ENCODE measurements around the gene BLVRB.
"Not testable (repeated sequence)": the region's sequence is repeated elsewhere in the genome, so short reads cannot be mapped to it uniquely, and the experiment has no call there.

BLVRB gene

DNA sequence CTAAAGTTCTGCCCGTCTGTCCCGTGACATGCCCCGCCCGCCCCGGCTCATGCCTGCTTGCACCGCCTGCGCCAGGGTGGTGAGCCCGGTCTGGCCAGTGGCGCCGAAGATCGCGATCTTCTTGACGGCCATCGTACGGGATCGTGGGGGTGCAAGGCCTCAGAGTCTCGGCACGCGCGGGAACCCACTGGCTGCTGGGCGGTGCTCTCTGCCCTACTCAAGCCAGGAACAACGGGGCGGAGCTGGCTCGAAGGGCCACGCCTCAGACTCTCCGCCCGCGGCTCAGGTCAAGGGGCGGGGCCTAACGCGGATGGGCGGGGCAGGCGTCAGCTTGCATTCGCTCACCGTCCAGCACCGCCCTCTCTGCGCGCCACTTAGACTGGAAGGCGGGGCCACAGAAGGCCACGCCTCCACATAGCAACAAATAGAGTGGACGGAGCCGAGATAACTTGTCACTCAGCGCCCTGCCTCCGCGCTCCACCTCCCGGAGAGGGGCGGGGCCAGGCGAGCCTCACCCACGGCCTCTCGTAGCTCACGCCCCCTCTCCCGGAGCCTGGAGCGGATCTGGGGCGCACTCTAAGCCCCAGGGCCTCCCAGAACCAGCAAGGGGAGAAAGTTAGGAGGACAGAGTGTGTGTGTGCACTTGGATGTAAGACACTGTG lies at the start of gene BLVRB:
BLVRB (minus strand) TSS at position 189 of the 662 bp plus-strand sequence; CDS start at position 132, 57 bp downstream.
- DNase-seq, result peak; percentile 96

DNA sequence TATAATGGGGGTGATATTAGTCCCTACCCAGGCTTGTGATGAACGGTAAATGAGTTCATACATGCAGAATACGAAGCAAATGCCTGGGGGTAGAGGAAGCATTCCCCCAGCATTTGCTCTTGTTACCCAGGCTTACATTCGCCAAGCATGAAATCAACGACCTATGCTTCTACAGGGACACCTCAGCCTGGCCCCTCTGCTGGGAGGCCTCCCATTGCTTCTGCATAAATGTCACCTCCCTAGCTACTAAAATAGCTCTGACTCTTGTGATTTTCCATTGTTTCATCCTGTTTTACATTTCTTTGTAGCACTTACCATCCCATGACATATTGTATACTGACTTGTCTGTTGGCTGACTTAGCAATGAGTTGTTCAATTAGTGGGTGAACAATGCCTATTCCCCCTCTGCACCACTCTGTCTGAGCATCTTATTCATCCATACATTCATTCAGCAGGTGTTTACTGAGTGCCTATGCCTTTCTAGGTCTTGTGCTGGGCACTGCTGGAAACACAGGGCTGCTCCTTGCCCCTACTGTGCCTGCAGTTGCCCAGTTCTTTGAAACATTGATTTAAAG lies 48.3 kb upstream of the BLVRB start:
- DNase-seq, result no peak

DNA sequence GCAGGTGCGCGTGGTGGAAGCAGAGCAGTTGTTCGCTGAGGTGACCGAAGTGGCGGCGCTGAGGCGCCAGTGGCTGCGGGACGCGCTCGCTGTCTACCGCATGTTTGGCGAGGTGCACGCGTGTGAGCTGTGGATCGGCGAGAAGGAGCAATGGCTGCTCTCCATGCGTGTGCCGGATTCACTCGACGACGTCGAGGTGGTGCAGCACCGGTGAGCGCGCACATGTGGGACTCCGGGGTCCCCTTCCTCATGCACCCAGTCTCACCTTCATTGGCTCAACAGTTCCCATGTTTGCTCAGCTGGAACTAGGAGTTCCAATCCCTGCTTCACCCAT lies 47.8 kb upstream of the BLVRB start:
- DNase-seq, result no peak

DNA sequence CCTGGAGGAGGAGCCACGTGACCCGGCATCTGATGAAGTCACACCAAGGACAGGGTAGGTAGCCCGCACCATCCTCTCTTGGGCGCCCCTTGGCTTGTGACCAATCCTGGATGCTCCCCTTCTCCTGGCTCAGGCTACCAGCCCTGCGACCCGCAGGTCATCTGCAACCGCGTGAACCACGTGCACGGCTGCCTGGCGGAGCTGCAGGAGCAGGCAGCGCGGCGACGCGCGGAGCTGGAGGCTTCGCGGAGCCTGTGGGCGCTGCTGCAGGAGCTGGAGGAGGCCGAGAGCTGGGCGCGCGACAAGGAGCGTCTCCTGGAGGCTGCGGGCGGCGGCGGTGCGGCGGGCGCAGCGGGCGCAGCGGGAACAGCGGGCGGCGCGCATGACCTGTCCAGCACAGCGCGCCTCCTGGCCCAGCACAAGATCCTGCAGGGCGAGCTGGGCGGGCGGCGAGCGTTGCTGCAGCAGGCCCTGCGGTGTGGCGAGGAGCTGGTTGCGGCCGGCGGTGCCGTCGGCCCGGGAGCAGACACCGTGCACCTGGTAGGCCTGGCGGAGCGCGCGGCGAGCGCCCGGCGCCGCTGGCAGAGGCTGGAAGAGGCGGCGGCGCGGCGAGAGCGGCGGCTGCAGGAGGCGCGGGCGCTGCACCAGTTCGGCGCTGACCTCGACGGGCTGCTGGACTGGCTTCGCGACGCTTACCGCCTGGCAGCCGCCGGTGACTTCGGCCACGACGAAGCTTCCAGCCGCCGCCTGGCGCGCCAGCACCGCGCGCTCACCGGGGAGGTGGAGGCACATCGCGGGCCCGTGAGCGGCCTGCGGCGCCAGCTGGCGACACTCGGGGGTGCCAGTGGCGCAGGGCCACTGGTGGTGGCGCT lies 47.2 kb upstream of the BLVRB start:
- peak in 1 of 2 experiments; percentile 9 for DNase-seq

DNA sequence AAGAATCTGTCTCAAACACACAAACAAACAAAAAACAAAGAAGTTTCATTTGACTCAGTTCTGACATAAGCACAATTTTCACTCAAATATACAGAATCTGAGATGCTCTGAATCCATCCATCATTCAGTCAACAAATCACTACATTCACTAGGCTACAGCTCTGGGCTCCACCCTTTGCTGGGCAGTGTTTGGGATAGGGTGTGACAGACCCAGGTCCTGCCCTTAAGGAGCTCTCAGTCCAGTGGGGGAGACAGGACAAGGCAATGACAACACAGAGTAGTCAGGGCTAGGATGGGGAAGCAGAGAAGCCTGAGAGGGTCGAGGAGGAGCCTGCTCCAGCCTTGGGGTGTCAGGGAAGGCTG lies 46.5 kb upstream of the BLVRB start:
- no peak for DNase-seq

DNA sequence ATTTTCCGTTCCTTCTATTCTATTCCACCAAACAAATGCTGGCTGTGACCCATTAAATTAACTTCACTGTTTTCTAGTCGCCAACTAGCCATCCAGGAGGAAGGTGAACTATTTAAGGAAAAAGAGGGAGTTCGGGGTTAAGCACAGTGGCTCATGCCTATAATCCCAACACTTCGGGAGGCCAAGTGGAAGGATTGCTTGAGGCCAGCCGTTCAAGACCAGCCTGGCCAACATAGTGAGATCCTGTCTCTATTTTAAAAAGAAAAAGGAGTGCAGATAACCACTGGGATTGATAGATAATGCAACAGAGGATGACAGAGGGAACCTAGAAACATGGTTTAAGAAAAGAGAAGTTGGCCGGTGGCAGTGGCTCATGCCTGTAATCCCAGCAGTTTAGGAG lies 45.9 kb upstream of the BLVRB start:
- no peak for DNase-seq

DNA sequence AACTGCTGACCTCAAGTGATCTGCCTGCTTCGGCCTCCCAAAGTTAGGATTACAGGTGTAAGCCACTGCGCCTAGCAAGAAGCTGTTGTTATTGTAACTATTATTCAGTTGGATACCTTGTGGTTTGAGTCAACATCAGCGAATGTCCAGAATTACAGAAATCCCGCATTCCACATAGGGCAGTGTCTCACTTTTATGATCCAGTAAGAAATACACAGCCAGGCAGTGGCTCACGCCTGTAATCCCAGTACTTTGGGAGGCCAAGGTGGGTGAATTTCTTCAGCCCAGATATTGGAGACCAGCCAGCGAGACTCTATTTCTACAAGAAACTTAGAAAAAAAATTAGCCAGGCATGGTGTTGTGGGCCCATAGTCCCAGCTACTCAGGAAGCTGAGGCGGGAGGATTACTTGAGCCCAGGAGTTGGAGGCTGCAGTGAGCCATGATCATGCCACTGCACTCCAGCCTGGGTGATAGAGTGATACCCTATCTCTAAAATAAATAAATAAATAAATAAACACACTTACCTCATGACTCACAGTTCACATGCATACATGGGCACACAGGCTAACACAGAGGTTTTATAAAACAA lies 45.1 kb upstream of the BLVRB start:
- DNase-seq, result no peak

DNA sequence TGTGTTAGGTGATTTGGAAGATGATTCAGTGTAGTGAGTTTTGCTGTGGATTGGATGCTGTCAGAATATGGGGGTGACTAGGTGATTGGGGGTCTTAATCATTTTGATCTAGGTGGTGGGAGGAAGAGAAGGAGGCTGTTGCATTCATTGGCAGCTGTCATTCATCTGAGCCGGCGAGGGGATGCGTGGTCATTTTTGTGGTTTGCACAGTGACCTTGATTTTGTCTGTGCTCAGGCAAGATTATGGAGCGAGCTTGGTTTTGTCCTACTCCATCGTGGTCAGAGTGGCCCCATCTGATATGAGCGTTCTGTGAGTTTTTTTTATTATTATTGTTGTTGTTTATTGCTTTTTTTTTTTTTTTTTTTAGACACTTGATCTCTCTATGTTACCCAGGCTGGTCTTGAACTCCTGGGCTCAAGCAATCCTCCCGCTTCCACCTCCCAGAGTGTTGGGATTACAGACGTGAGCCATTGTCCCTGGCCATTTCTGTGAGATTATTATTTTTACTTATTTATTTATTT lies 43.3 kb upstream of the BLVRB start:
- DNase-seq, result no peak

DNA sequence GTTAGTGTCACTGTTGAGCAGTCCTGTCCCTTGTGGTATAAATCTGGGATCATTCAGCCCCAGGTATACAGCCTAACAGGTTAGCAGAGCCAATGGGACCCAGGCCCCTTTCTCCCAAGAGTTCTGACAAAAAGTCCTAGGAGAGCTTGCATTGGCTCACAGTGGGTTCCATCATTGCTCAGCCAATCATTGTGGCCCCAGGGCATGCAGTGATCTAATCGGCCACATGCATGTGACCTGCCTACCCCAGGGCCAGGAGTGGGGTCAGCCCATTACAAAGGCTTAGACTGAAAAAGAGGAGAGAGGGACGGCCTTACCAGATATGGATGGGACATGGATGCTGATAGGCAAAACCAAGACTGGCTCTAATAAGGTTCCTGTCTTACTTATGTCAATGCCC lies 42.3 kb upstream of the BLVRB start:
- no peak for DNase-seq

DNA sequence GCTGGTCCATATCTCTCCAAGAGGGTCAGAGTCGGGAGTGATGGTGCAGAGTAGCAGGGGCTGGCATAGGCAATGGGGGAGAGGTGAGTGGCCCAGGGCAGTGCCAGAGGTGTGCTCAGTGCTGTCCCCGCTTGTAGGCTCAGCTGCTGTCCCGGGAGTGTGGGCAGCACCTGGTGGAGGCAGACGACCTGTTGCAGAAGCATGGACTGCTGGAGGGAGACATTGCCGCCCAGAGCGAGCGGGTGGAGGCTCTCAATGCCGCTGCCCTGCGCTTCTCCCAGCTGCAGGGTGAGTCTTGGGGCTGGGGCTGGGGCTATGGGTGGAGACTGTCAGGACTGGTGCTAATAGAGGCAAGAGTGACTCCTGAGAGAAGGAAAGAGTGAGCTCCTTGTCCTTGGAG lies 40.6 kb upstream of the BLVRB start:
- no peak for DNase-seq

DNA sequence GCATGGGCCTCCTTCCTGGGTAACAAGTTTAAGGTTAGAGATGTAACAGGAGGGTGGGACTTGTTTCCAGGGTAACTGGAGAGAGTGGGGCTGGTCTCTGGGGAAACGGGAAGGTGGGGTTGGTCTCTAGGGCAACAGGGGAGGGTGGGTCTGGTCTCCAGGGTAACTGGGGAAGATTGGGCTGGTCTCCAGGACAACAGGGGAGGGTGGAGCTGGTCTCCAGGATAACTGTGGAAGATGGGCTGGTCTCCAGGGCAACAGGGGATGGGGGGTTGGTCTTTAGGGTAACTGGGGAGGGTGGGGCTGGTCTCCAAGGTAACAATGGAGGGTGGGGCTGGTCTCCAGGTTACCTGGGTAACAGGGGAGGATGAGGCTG lies 37.8 kb upstream of the BLVRB start:
- DNase-seq, result peak in 1 of 2 experiments; percentile 24

DNA sequence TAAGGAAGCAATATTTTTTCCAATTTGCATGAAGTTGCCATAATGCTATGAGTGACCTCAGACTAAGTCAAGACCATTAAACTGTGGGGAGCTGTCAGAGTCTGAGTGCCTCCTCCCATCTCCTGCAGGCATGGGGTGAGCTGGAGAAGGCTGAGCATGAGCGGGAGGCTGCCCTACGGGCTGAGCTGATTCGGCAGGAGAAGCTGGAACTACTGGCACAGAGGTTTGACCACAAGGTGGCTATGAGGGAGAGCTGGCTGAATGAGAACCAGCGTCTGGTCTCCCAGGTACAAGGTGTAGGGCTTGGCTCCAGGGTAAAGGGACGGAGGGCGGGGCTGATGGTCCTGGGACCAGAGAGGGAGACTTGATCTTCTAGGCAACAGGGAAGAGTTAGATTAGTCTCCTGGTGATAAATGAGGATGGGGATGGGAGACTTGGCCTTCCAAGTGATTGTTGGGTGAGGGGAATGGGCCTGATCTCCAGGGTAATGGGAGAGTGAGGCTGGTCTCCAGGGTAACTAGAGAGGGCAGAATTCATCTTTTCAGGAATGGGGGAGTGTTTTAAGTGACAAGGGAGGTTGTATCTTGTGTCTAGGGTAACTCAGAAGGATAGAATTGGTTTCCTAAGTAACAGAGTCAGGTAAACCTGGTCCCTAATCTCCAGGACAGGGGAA lies 37.2 kb upstream of the BLVRB start:
- DNase-seq, result no peak

DNA sequence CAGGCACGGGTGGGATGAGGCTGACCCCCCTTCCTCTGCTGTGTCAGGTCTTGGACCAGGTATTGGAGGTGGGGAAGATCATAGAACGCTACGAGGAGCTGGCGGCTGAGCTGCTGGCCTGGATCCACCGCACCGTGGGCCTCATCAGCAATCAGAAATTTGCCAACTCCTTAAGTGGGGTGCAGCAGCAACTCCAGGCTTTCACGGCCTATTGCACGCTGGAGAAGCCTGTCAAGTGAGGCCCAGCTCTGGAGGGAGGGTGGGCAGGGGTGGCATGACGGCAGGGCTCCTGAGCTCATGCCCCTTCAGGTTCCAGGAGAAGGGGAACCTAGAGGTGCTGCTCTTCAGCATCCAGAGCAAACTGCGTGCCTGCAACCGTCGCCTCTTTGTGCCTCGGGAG lies 36.5 kb upstream of the BLVRB start:
- no peak for DNase-seq

DNA sequence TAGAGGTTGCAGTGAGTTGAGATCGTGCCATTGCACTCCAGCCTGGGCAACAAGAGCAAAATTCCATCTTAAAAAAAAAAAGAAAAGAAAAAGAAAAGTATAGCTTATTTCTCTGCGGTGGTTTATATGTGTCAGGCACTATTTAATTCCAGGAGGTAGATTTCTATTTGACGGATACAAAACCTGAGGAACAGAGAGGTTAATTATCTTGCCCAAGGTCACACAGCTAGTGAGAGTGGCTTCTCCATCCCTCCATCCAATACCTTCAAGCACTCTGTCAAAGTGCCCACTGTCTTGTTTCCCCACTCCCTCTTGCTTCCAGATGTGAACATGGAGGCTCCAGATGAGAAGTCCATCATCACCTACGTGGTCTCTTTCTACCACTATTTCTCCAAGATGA lies 36.1 kb upstream of the BLVRB start:
- no peak for DNase-seq

DNA sequence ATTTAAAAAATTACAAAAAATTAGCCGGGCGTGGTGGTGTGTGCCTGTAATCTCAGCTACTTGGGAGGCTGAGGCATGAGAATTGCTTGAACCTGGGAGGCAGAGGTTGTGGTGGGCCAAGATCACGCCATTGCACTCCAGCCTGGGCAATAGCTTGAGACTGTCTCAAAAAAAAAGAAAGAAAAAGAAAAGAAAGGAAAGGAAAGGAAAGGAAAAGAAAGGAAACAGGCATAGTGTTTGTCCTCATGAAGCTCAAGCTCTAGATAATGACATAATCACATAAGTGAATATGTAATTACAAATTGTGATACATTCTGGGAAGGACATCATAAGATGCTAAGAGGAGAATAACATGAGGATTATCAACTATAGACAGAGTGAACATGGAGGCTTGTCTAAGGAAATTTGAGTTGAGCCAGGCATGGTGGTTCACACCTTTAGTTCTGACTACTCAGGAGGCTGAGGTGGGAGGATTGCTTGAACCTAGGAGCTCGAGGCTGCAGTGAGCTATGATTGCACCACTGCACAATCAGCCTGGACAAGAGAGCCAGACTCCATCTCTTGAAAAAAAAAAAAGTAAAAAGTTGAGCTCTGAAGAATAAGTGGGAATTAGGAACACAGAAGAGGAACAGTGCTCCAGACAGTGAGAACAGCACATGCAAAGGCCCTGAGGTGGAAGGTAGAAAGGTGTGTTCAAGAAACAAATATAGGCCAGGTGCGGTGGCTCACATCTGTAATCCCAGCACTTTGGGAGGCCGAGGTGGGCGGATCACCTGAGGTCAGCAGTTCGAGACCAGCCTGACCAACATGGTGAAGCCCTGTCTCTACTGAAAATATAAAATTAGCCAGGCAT lies 35.4 kb upstream of the BLVRB start:
- DNase-seq, result not testable (repeated sequence)

DNA sequence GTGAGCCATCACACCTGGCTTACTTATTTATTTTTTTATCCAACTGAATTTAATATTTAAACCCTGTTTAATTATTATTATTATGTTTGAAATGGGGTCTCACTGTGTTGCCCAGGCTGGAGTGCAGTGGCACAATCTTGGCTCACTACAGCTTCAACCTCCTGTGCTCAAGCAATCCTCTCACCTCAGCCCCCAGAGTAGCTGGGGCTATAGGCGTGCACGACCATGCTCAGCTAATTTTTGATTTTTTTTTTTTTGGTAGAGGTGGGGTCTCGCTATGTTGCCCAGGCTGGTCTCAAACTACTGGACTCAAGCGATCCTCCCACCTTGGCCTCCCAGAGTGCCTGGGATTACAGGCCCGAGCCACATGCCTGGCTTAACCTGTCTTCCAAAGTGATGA lies 33.8 kb upstream of the BLVRB start:
- no peak for DNase-seq

DNA sequence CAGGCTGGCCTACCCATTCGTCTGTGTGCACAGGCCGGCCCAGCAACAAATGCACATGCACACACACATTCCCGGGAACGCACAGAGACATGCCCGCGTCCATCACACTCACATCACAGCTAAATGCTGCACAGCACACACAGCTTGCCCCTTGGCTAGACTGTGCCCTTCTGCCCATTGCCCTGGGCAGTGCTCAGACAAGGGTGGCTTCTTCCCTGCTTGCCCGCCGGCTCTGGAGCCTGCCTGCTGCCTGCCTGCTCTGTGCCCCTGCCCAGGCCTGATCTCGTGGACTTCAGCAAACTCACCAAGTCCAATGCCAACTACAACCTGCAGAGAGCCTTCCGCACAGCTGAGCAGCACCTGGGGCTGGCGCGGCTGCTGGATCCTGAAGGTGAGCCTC lies 31.7 kb upstream of the BLVRB start:
- no peak for DNase-seq

DNA sequence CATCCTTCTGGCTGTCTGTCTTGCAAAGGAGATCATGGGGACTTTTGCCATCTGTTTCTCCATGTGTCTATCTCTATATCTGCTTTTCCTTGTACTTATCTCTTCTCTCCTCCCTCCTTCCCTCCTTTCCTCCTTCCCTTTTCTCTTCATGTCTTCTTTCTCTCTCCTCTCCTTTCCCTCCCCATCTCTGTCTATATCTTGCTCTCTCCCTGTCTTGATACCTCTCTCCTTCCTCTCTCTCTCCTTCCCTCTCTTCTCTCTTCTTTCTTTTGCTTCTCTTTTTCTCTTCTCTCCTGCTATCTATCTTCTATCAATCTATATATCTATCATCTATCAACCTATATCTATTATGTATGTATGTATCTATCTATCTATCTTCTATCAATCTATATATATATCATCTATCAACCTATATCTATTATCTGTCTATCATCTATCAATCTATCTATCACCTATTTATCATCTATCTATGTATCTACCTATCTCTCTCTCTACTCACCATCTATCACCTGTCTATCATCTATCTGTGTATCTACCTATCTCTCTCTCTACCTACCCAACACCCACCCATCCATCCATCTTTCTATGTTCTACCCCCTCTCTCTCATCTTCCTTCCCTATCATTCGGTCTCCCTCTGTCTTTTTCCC lies 28.8 kb upstream of the BLVRB start:
- DNase-seq, result no peak

DNA sequence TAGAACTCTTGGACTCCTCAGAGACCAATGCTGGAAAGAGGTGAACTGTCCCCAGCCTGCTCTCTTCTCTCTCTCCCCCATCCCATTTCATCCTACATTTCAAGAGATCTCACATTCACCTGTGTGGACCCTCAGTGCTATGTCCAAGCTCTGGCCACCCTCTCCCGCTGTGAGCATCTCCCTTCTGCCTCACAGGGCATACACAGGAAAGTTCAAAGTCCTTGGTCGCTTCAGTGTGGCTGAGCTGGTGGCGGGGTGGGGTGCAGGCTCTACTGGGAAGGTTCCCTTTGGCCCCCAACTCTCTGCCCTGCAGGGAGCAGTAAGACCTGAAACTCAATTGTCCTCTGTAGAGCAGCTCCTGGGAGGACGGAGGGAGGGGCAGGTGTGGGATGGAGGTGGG lies 28.2 kb upstream of the BLVRB start:
- DNase-seq, result no peak

DNA sequence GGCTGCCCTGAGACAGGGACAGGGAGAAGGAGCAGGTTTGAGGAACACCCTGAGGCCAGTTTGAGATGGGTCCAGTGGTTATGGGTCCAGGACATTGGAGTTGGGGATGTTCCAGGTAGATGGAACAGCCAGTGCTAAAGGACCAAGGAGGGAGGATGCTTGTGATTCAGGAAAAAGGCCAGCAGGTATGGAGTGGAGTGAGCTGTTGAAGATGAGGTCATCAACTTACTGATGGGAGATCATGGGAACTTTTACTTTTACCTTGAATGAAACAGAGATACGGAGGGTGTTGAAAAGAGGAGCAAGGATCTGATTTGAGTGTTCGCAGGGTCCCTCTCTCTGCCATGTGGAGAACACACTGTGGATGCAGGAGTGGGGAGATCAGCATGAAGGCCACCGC lies 26.7 kb upstream of the BLVRB start:
- DNase-seq, result no peak

DNA sequence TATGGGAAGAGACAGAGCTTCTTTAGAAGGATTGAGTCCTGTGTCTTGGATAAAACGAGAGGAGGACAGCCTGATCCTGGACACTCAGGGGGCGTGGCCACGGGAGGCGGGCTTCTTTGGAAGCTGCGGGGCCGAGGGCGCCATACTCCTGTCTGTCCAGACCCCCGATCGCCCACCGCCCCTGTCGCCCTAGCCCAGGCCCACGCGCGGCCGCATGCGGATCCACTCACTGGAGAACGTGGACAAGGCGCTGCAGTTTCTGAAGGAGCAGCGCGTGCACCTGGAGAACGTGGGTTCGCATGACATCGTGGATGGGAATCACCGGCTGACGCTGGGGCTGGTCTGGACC lies 24.3 kb upstream of the BLVRB start:
- no peak for DNase-seq

DNA sequence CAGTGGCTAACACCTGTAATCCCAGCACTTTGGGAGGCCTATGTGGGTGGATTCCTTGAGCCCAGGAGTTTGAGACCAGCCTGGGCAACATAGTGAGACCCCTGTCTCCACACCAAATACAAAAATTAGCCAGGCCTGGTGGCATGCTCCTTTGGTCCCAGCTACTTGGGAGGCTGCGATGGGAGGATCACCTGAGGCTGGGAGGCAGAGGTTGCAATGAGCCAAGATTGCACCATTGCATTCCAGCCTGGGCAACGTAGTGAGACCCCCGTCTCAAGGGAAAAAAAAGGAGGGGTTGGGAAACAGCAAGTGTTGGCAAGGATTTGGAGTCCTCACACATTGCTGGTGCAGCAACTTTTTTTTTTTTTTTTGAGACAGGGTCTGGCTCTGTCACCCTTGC lies 20.5 kb upstream of the BLVRB start:
- no peak for DNase-seq

Data from NCI-H2081 (cell line).